Measurements from ENCODE around the gene PSTPIP1.
"Not testable (repeated sequence)": the region's sequence is repeated elsewhere in the genome, so short reads cannot be mapped to it uniquely, and the experiment has no call there.

Gene PSTPIP1

GRCh38 chr15:76966051-76966450 lies 28.9 kb upstream of the PSTPIP1 start:
- not testable (repeated sequence) for H3K4me3 ChIP-seq (ENCODE audit: low read depth, low read length); H3K36me3 ChIP-seq (ENCODE audit: control insufficient read depth, insufficient read depth, low read length); H3K27ac ChIP-seq (ENCODE audit: low read depth, low read length); H3K9me3 ChIP-seq (ENCODE audit: control insufficient read depth, insufficient read depth, low read depth, low read length); H3K4me1 ChIP-seq (ENCODE audit: control insufficient read depth, insufficient read depth, low read length); H3K9ac ChIP-seq (ENCODE audit: low read length); H3K27me3 ChIP-seq (ENCODE audit: control insufficient read depth, insufficient read depth, low read length)

GRCh38 chr15:76967067-76967466 lies 27.9 kb upstream of the PSTPIP1 start:
- Histone ChIP-seq H3K36me3 (ENCODE audit: control insufficient read depth, insufficient read depth, low read length) (no peaks in the 10 kb centered on the region), H3K27ac (ENCODE audit: low read depth, low read length) (no peak overlapping the region), H3K4me1 (ENCODE audit: control insufficient read depth, insufficient read depth, low read length) (peaks cover 6% of the 10 kb centered on the region; the same call in 1 of the 2 replicates), H3K9me3 (ENCODE audit: control insufficient read depth, insufficient read depth, low read depth, low read length) (no peaks in the 10 kb centered on the region), H3K9ac (ENCODE audit: low read length) (no peak overlapping the region), H3K27me3 (ENCODE audit: control insufficient read depth, insufficient read depth, low read length) (no peaks in the 10 kb centered on the region), H3K4me3 (ENCODE audit: low read depth, low read length) (no peak overlapping the region)

- no peak overlapping the region for H3K9ac ChIP-seq (ENCODE audit: low read length)
- no peak overlapping the region for H3K27ac ChIP-seq (ENCODE audit: low read depth, low read length)
- H3K9me3 ChIP-seq (ENCODE audit: control insufficient read depth, insufficient read depth, low read depth, low read length), result no peaks in the 10 kb centered on the region
- H3K4me1 ChIP-seq (ENCODE audit: control insufficient read depth, insufficient read depth, low read length), result peaks cover 6% of the 10 kb centered on the region; the same call in 1 of the 2 replicates
- no peaks in the 10 kb centered on the region for H3K27me3 ChIP-seq (ENCODE audit: control insufficient read depth, insufficient read depth, low read length)
- H3K36me3 ChIP-seq (ENCODE audit: control insufficient read depth, insufficient read depth, low read length), result no peaks in the 10 kb centered on the region
- H3K4me3 ChIP-seq (ENCODE audit: low read depth, low read length), result no peak overlapping the region
Observed at GRCh38 chr15:76968306-76968705, 26.6 kb upstream of the PSTPIP1 start.

- H3K9ac ChIP-seq (ENCODE audit: low read length), result no peak overlapping the region
- no peaks in the 10 kb centered on the region for H3K27me3 ChIP-seq (ENCODE audit: control insufficient read depth, insufficient read depth, low read length)
Observed at GRCh38 chr15:76972389-76973361, 22.3 kb upstream of the PSTPIP1 start.

GRCh38 chr15:76973362-76973743 lies 21.6 kb upstream of the PSTPIP1 start:
- Histone ChIP-seq H3K9ac (ENCODE audit: low read length) (no peak overlapping the region), H3K27ac (ENCODE audit: low read depth, low read length) (no peak overlapping the region), H3K36me3 (ENCODE audit: control insufficient read depth, insufficient read depth, low read length) (no peaks in the 10 kb centered on the region), H3K4me3 (ENCODE audit: low read depth, low read length) (no peak overlapping the region), H3K9me3 (ENCODE audit: control insufficient read depth, insufficient read depth, low read depth, low read length) (no peaks in the 10 kb centered on the region), H3K27me3 (ENCODE audit: control insufficient read depth, insufficient read depth, low read length) (no peaks in the 10 kb centered on the region), H3K4me1 (ENCODE audit: control insufficient read depth, insufficient read depth, low read length) (peaks cover 4% of the 10 kb centered on the region; the same call in 1 of the 2 replicates)

More at GRCh38 chr15:76972389-76973361, 22.3 kb upstream of the PSTPIP1 start:
- H3K9me3 ChIP-seq (ENCODE audit: control insufficient read depth, insufficient read depth, low read depth, low read length), result no peaks in the 10 kb centered on the region
- no peaks in the 10 kb centered on the region for H3K36me3 ChIP-seq (ENCODE audit: control insufficient read depth, insufficient read depth, low read length)
- H3K4me3 ChIP-seq (ENCODE audit: low read depth, low read length), result no peak overlapping the region
- H3K4me1 ChIP-seq (ENCODE audit: control insufficient read depth, insufficient read depth, low read length), result peaks cover 4% of the 10 kb centered on the region; the same call in 1 of the 2 replicates
- no peak overlapping the region for H3K27ac ChIP-seq (ENCODE audit: low read depth, low read length)

GRCh38 chr15:76973906-76974305 lies 21.0 kb upstream of the PSTPIP1 start:
- Histone ChIP-seq H3K9me3 (ENCODE audit: control insufficient read depth, insufficient read depth, low read depth, low read length) (no peaks in the 10 kb centered on the region), H3K4me3 (ENCODE audit: low read depth, low read length) (no peak overlapping the region), H3K27ac (ENCODE audit: low read depth, low read length) (no peak overlapping the region), H3K36me3 (ENCODE audit: control insufficient read depth, insufficient read depth, low read length) (no peaks in the 10 kb centered on the region), H3K4me1 (ENCODE audit: control insufficient read depth, insufficient read depth, low read length) (peaks cover 4% of the 10 kb centered on the region; the same call in 1 of the 2 replicates), H3K9ac (ENCODE audit: low read length) (no peak overlapping the region), H3K27me3 (ENCODE audit: control insufficient read depth, insufficient read depth, low read length) (no peaks in the 10 kb centered on the region)

- Histone ChIP-seq H3K27ac (ENCODE audit: low read depth, low read length) (no peak overlapping the region), H3K4me3 (ENCODE audit: low read depth, low read length) (no peak overlapping the region), H3K9me3 (ENCODE audit: control insufficient read depth, insufficient read depth, low read depth, low read length) (no peaks in the 10 kb centered on the region), H3K36me3 (ENCODE audit: control insufficient read depth, insufficient read depth, low read length) (no peaks in the 10 kb centered on the region), H3K9ac (ENCODE audit: low read length) (no peak overlapping the region), H3K27me3 (ENCODE audit: control insufficient read depth, insufficient read depth, low read length) (no peaks in the 10 kb centered on the region), H3K4me1 (ENCODE audit: control insufficient read depth, insufficient read depth, low read length) (peaks cover 4% of the 10 kb centered on the region; the same call in 1 of the 2 replicates)
Observed at GRCh38 chr15:76974456-76975036, 20.4 kb upstream of the PSTPIP1 start.

GRCh38 chr15:76976141-76976540 lies 18.8 kb upstream of the PSTPIP1 start:
- no peaks in the 10 kb centered on the region for H3K36me3 ChIP-seq (ENCODE audit: control insufficient read depth, insufficient read depth, low read length)
- H3K4me3 ChIP-seq (ENCODE audit: low read depth, low read length), result no peak overlapping the region
- no peak overlapping the region for H3K9ac ChIP-seq (ENCODE audit: low read length)
- no peaks in the 10 kb centered on the region for H3K27me3 ChIP-seq (ENCODE audit: control insufficient read depth, insufficient read depth, low read length)
- H3K4me1 ChIP-seq (ENCODE audit: control insufficient read depth, insufficient read depth, low read length), result peaks cover 4% of the 10 kb centered on the region; the same call in 1 of the 2 replicates
- H3K9me3 ChIP-seq (ENCODE audit: control insufficient read depth, insufficient read depth, low read depth, low read length), result no peaks in the 10 kb centered on the region
- H3K27ac ChIP-seq (ENCODE audit: low read depth, low read length), result no peak overlapping the region

GRCh38 chr15:76976572-76977270 lies 18.2 kb upstream of the PSTPIP1 start:
- H3K36me3 ChIP-seq (ENCODE audit: control insufficient read depth, insufficient read depth, low read length), result no peaks in the 10 kb centered on the region
- no peak overlapping the region for H3K9ac ChIP-seq (ENCODE audit: low read length)
- no peak overlapping the region for H3K27ac ChIP-seq (ENCODE audit: low read depth, low read length)
- H3K9me3 ChIP-seq (ENCODE audit: control insufficient read depth, insufficient read depth, low read depth, low read length), result no peaks in the 10 kb centered on the region
- H3K4me3 ChIP-seq (ENCODE audit: low read depth, low read length), result no peak overlapping the region
- no peaks in the 10 kb centered on the region for H3K27me3 ChIP-seq (ENCODE audit: control insufficient read depth, insufficient read depth, low read length)
- H3K4me1 ChIP-seq (ENCODE audit: control insufficient read depth, insufficient read depth, low read length), result peaks cover 4% of the 10 kb centered on the region; the same call in 1 of the 2 replicates

GRCh38 chr15:76978522-76979330 lies 16.2 kb upstream of the PSTPIP1 start:
- Histone ChIP-seq H3K27me3 (ENCODE audit: control insufficient read depth, insufficient read depth, low read length) (no peaks in the 10 kb centered on the region), H3K9ac (ENCODE audit: low read length) (no peak overlapping the region), H3K4me1 (ENCODE audit: control insufficient read depth, insufficient read depth, low read length) (peaks cover 4% of the 10 kb centered on the region; the same call in 1 of the 2 replicates), H3K36me3 (ENCODE audit: control insufficient read depth, insufficient read depth, low read length) (no peaks in the 10 kb centered on the region), H3K9me3 (ENCODE audit: control insufficient read depth, insufficient read depth, low read depth, low read length) (no peaks in the 10 kb centered on the region), H3K27ac (ENCODE audit: low read depth, low read length) (no peak overlapping the region), H3K4me3 (ENCODE audit: low read depth, low read length) (no peak overlapping the region)

Data from HUES6 (cell line).